ENCODE measurements around the gene EML1.

The EML1 gene

GRCh38 chr14:99829450-99829849 is 36.2 kb downstream of the EML1 start:
- no peak for DNase-seq (ENCODE audit: low read depth)

GRCh38 chr14:99831303-99831702 is 38.1 kb downstream of the EML1 start:
- DNase-seq (ENCODE audit: low read depth), result no peak

DNA sequence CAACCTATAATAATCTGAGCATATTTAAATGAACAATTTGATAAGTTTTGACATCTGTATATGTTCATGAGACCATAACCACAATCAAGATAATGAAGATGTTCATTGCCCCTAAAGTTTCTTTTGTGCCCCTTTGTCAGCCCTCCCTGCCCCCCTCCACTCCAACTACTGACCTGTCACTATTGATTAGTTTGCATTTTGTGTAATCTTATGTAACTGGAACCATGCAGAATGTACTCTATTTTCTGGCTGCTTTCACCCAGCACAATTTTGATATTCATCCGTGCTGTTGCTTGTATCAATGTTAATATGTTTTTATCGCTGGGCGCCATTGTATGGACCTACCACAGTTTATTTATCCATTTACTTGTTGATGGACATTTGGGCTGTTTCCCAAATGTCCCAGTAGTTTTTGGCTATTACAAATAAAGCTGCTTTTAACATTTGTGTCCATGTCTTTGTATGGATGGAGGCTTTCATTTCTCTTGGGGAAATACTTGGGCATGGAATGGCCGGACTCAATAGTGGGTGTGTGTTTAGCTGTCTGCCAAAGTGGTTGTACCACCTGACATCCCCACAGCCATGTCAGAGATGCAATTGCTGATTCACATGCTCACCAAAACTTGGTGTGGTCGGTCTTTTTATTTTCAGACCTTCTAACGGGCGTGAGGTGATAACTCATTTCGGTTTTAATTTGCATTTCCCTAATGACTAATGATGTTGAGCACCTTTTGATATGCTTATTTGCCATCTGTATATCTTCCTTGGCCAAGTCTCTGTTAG is 38.9 kb downstream of the EML1 start:
- DNase-seq (ENCODE audit: low read depth), result no peak

GRCh38 chr14:99837822-99838221 is 44.6 kb downstream of the EML1 start:
- DNase-seq (ENCODE audit: low read depth), result no peak

GRCh38 chr14:99838639-99839134 is 45.5 kb downstream of the EML1 start:
- DNase-seq (ENCODE audit: low read depth), result peak; percentile 32

DNA sequence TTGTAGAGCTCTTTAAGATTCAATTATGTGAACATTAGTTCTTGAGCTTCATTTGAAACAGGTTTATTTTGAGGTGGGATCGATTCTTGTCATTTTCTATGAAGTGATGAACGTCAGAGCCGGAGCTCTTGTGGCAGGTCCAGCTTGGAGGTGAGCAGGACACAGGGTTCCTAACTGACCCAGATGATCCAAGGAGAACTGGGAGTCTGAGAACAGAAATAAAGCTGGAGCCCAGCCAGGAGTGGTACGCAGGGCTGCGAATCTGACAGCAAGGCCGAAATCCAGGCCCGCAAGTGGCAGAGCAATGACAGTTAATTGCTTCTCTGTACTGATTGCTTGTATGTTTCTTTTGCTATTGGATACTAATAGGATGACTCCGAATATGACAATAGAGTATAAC is 46.5 kb downstream of the EML1 start:
- DNase-seq (ENCODE audit: low read depth), result no peak

DNA sequence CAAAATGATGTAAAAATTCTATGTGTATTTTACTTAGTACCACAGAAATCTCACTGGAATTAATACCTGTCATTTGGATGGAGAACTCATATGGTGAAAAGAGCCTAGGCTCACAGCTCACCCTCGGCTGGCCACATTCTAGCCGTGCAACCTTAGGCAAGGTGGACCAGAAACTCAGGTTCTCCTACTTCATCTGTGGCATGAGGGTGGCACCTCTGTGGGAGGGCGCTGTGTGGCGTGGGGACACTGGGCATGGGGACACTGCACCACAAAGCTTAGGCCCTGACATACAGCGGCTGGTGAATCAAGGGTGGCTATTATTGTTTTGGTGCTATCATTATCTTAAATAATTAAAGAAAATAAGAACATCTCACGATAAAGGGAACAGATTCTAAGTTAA is 47.1 kb downstream of the EML1 start:
- DNase-seq (ENCODE audit: low read depth), result no peak

DNA sequence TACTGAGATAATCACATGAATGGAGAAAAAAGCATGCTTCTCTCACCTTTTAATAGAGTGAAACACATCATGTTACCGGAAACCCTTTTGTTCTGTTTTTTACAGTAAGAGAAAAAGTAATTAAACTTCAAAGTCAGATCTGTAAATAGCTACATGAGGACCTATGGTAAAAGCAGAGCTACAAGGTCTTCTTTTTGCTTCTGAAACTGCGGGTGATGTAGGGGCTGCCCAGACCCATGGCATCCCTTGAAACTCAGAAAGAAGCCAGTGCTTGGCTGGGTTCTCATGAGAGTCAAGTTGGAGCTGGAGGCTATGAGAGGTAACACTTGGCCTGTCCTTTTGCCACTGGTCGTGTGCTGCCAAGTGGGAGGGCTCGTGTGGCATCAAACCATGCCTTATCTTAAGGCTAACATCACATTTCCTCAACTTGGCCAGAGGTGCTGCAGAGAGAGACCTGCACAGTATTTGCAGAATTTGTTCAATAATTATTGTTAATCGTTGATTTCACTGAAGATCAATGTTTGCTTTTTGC is 47.6 kb downstream of the EML1 start:
- no peak for DNase-seq (ENCODE audit: low read depth)

- no peak for DNase-seq (ENCODE audit: low read depth)
Measured at GRCh38 chr14:99841436-99842071, 48.3 kb downstream of the EML1 start.

GRCh38 chr14:99842141-99842540 is 48.9 kb downstream of the EML1 start:
- DNase-seq (ENCODE audit: low read depth), result no peak

DNA sequence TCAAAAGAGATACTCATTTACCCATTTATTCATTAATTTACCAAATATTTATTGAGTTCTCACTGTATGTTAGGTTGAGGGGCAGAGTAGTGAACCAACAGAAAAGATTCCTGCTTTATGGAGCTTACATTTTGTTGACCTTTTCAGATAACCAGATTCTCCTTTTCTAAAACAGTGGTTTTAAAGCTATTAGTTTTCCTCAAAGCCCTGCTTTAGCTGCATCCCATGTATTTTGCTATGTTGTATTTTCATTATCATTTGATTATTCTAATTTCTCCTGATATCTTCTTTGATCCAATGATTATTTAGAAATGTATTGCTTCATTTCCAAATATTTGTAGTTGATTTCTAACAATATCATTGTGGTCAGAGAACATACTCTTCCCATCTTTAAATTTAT is 53.6 kb downstream of the EML1 start:
- DNase-seq (ENCODE audit: low read depth), result no peak

DNA sequence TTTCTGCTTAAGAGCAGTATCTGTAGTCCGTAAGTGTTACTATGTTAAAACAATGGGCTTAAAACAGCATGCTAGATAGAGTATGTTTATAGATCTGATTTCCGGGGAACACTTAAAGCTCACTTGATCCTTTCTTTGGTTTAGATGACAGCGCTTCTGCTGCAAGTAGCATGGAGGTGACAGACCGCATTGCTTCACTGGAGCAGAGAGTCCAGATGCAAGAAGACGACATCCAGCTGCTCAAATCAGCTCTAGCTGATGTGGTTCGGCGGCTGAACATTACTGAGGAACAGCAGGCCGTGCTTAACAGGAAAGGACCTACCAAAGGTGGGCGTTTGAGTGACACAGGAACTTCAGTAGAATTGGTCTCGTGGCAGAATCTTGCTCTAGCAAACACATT is 57.5 kb downstream of the EML1 start:
- no peak for DNase-seq (ENCODE audit: low read depth)

- DNase-seq (ENCODE audit: low read depth), result no peak
Measured at GRCh38 chr14:99852578-99852977, 59.4 kb downstream of the EML1 start.

- DNase-seq (ENCODE audit: low read depth), result no peak
Measured at GRCh38 chr14:99853206-99853605, 60.0 kb downstream of the EML1 start.

DNA sequence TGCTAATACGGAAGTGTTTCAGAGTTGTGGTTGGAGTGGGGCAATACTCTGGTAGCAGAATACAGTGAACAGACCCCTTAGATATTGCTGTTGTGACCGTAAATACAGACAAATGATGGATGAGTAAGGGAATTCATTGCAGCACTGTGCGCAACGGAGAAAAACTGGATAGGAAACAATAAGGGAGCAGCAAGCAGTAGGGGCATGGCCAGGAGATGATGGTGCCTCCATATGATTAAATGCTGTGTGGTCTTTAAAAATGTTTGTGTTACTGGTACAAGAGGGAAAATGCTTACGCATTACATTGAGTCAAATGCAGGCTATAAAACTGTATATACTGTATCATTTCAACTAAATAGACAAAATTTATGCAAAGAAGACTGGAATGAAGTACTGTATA is 61.6 kb downstream of the EML1 start:
- DNase-seq (ENCODE audit: low read depth), result peak; percentile 35

DNA sequence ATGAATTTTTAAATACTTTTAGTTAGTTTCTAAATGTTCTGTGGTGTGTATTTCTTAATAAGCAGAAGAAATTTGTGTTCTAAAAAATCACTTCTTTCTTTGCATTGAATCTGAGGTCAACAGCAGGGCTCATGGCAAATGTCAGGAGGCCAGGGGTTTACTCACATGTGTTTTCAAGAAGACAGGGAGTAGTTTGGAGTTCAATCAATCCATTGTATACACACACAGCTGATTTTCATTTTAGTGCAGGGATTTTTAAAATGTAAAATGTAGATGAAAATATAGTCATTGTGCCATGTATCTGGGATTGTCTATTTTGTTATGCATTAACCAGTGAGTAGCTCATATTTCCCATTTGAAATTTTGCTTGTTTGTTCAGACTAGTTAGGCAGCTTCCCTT is 62.1 kb downstream of the EML1 start:
- no peak for DNase-seq (ENCODE audit: low read depth)

DNA sequence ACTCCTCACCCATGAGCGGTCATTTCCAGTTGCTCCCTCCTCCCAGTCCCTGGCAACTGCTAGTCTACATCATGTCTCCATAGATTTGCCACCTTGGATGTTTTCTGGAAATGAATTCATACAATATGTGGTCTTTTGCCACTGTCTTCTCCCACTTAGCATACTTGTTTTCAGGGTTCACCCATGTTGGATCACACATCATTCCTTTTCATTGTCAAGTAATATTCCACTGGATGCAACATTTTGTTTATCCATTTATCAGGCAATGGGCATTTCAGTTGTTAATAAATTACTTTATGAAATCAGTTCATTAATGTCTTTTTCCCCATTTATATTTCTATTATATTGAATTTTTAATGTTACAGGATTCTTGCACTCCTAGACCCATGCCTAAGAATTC is 64.3 kb downstream of the EML1 start:
- no peak for DNase-seq (ENCODE audit: low read depth)

DNA sequence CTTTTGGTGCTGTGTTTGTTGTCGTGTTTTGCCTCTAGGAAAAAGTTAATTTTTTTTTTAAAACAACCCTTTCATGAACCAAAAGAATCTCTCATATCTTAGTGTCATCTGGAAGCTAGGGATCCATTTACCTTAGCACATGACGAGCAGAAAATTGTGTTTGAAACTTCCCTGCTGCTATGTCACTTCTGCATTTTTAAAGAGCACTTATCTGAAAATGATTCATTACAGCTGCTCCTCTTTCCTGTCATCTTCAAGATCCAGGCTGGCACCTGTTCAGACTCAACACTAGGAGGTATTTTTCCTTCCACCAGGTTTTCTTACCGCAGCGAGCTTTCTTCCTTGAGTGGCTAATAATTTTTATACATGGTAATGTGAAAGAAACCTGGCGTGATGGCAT is 67.0 kb downstream of the EML1 start:
- DNase-seq (ENCODE audit: low read depth), result no peak

DNA sequence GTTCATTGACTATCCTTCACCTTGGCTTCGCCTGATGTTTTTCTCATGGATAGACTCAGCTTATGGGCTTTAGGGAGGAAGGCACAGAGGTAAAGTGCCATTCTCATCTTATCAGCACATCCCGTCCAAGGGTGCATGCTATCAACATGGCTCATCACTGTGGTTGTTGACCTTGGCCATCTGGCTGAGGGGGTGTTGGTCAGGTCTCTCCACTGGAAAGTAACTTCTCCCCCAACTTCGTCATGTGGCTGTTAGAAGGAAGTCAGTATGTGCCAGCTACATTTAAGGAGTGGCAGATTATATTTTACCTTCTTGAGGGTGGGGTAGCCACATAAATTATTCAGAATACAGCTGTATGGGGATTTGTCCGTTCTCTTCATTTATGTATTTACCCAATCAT is 68.9 kb downstream of the EML1 start:
- DNase-seq (ENCODE audit: low read depth), result peak; percentile 12

GRCh38 chr14:99863059-99863458 is 69.8 kb downstream of the EML1 start:
- no peak for DNase-seq (ENCODE audit: low read depth)

DNA sequence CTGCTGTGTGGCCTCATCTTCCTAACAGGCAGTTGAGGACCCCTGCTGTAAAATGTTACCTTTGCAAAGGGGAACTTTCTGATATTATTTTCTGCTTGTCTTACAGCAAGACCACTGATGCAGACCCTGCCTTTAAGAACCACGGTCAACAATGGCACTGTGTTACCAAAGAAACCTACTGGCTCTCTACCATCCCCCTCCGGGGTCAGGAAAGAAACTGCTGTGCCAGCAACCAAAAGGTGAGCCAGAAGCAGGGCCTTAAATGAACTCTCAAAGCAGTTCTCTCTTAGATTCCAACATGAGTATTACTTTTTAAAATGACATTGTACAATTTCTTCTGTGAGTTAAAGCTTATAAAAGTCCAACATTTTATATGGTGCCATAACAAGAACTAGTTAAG is 72.2 kb downstream of the EML1 start:
- no peak for DNase-seq (ENCODE audit: low read depth)

GRCh38 chr14:99870617-99871016 is 77.4 kb downstream of the EML1 start:
- no peak for DNase-seq (ENCODE audit: low read depth)

DNA sequence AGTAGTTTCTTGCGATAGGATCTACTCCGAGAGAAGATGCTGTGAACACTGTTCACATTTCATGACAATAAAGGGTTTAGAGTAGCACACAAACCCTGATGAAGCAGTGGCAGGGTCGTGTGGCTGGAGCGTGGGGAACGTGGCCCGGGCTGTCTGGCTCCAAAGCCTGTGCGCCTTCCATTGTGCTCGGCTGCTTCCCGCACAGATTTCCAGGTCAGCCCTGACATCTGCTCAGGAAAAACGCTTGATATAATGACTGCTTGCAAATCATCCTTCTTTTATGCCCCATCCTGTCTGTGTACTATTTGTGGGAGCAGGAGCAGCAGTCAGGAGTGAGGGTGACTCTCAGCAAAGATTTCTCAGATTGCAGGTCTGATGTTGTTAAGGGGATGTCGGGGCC is 78.6 kb downstream of the EML1 start:
- no peak for DNase-seq (ENCODE audit: low read depth)
